GM23338 (cell line): ENCODE data around the gene CLSTN2. TPM values are rescaled to one million over a fixed set of nuclear protein-coding genes. Genes with fewer than 3 reads are reported as not detected.

Experiments used
- ATAC-seq: fragments of 200-7000 bp; cut with Tn5 transposase; 3 replicates; pipeline ENCODE4 v1.9.1; 2020
- DNase-seq: peaks from one replicate; pipeline ENCODE4 v3.0.0-alpha.2; 2015; ENCODE audit warnings: low spot score
- H2AFZ ChIP-seq: fragments of 200-600 bp; sonication (generic); 2 replicates; pipeline ENCODE4 v1.8.0; 2016; ENCODE audit warnings: antibody characterized with exemption, mild to moderate bottlenecking, moderate library complexity
- H3F3A ChIP-seq: fragments of 200-600 bp; sonication (generic); replicated peaks from 2 replicates; pipeline ENCODE4 v1.8.0; 2017; ENCODE audit warnings: antibody characterized with exemption, mixed run types, low read depth
- H3K27ac ChIP-seq: fragments of 200-600 bp; sonication (generic); 2 replicates; pipeline ENCODE4 v1.6.1; 2016; ENCODE audit warnings: low read depth
- H3K27me3 ChIP-seq: fragments of 200-600 bp; sonication (generic); 2 replicates; pipeline ENCODE4 v1.8.0; 2016; ENCODE audit warnings: mild to moderate bottlenecking, mixed run types, moderate library complexity; ENCODE audit not compliant: insufficient read depth
- H3K36me3 ChIP-seq: fragments of 200-600 bp; sonication (generic); 2 replicates; pipeline ENCODE4 v1.8.0; 2016; ENCODE audit warnings: mild to moderate bottlenecking; ENCODE audit not compliant: insufficient read depth
- H3K4me1 ChIP-seq: fragments of 200-600 bp; sonication (generic); 2 replicates; pipeline ENCODE4 v1.8.0; 2016; ENCODE audit warnings: mild to moderate bottlenecking, moderate library complexity; ENCODE audit not compliant: insufficient read depth
- H3K4me2 ChIP-seq: fragments of 200-600 bp; sonication (generic); 2 replicates; pipeline ENCODE4 v1.7.1; 2017; ENCODE audit warnings: mixed run types
- H3K4me3 ChIP-seq: fragments of 200-600 bp; sonication (generic); 2 replicates; pipeline ENCODE4 v1.6.1; 2016; ENCODE audit warnings: mixed run types
- H3K79me2 ChIP-seq: fragments of 200-600 bp; sonication (generic); replicated peaks from 2 replicates; pipeline ENCODE4 v1.8.0; 2017; ENCODE audit warnings: mild to moderate bottlenecking; ENCODE audit not compliant: insufficient read depth
- H3K9me2 ChIP-seq: fragments of 200-600 bp; sonication (generic); 2 replicates; pipeline ENCODE4 v1.8.0; 2017; ENCODE audit not compliant: insufficient read depth
- H4K20me1 ChIP-seq: fragments of 200-600 bp; sonication (generic); replicated peaks from 2 replicates; pipeline ENCODE4 v1.8.0; 2017; ENCODE audit warnings: mild to moderate bottlenecking; ENCODE audit not compliant: insufficient read depth
- H3K27ac Mint-ChIP-seq: 2 replicates; pipeline ENCODE4 v1.8.0; 2020; ENCODE audit warnings: inconsistent platforms, mild to moderate bottlenecking, moderate library complexity, mixed read lengths
- H3K27me3 Mint-ChIP-seq: 3 replicates; pipeline ENCODE4 v1.8.0; 2022; ENCODE audit warnings: low read depth, mild to moderate bottlenecking, moderate library complexity, mixed read lengths, inconsistent platforms; ENCODE audit not compliant: insufficient read depth, poor library complexity
- H3K36me3 Mint-ChIP-seq: 3 replicates; pipeline ENCODE4 v1.8.0; 2021; ENCODE audit warnings: low read depth, mild to moderate bottlenecking, inconsistent platforms, moderate library complexity, mixed read lengths
- H3K4me1 Mint-ChIP-seq: 3 replicates; pipeline ENCODE4 v1.8.0; 2020; ENCODE audit warnings: mild to moderate bottlenecking, inconsistent platforms, mixed read lengths
- H3K4me3 Mint-ChIP-seq: 3 replicates; pipeline ENCODE4 v1.8.0; 2021; ENCODE audit warnings: moderate library complexity, mild to moderate bottlenecking, inconsistent platforms, mixed read lengths
- H3K9me3 Mint-ChIP-seq: 3 replicates; pipeline ENCODE4 v1.8.0; 2020; ENCODE audit warnings: moderate library complexity, mild to moderate bottlenecking, inconsistent platforms, mixed read lengths
- CTCF ChIP-seq, 2 experiments: fragments of 200-600 bp in 1 of 2; sonication (generic) in 1 of 2; conservative IDR thresholded peaks; 2 replicates each; pipeline versions ENCODE4 v1.5.1 to v1.6.1; 2016 to 2017; ENCODE audit warnings: antibody characterized with exemption in 2 of 2, low read depth in 2 of 2, mild to moderate bottlenecking in 2 of 2, moderate library complexity in 1 of 2
- EZH2phosphoT487 ChIP-seq: fragments of 200-600 bp; sonication (generic); IDR thresholded peaks from one replicate; pipeline ENCODE4 v1.8.1; 2018; ENCODE audit warnings: antibody characterized with exemption; ENCODE audit not compliant: unreplicated experiment
- ZNF462 ChIP-seq: fragments of 250-450 bp; sonication (Bioruptor Pico); IDR thresholded peaks from 2 replicates; pipeline ENCODE4 v1.5.0; 2020; ENCODE audit warnings: mild to moderate bottlenecking, moderate library complexity
- polyA plus RNA-seq: library from polyadenylated mRNA; unstranded; fragments of >200 nt; fragmentation: Nextera tagmentation; extraction: Ambion mirVana; gene quantifications from 2 replicates; pipeline ENCODE4 v1.2.1, GENCODE V29; 2016
- total RNA-seq: library from RNA; depleted of rRNA; stranded (reverse); fragments of >200 nt; shearing (Covaris generic); gene quantifications from 2 replicates; pipeline ENCODE4 v1.2.3, GENCODE V29; 2014

Gene CLSTN2
- total and polyA plus RNA-seq, 2 experiments from 2014 or later = 0.11 to 0.83 TPM

GRCh38 chr3:140147965-140148490, 213.0 kb downstream of the CLSTN2 start (continued):
- no peak for TF ChIP-seq ZNF462 (CRISPR knock-in tag)
- no peak for TF ChIP-seq CTCF (conservative IDR thresholded peaks at IDR 0.05; ENCODE audit: low read depth in 2 of 2)
- no peak for TF ChIP-seq EZH2phosphoT487

- no peaks in the 10 kb centered on the region for H3K9me3 Mint-ChIP-seq
- Histone ChIP-seq H3K9me2 (peaks cover 18% of the 10 kb centered on the region), H3K4me2 (no peak overlapping the region), H3F3A (no peaks in the 10 kb centered on the region), H3K4me1 (peaks cover 4% of the 10 kb centered on the region), H2AFZ (no peak overlapping the region), H3K36me3 (no peaks in the 10 kb centered on the region), H4K20me1 (no peaks in the 10 kb centered on the region), H3K27ac (no peak overlapping the region), H3K27me3 (no peaks in the 10 kb centered on the region), H3K4me3 (no peak overlapping the region), H3K79me2 (no peaks in the 10 kb centered on the region)
- H3K4me1 Mint-ChIP-seq = no peaks in the 10 kb centered on the region
- ATAC-seq (no peak), DNase-seq (no peak)
- no peaks in the 10 kb centered on the region for H3K36me3 Mint-ChIP-seq
- H3K27me3 Mint-ChIP-seq = no peaks in the 10 kb centered on the region
- no peak overlapping the region for H3K4me3 Mint-ChIP-seq
- no peak overlapping the region for H3K27ac Mint-ChIP-seq
- TF ChIP-seq ZNF462 (CRISPR knock-in tag) (no peak), CTCF (conservative IDR thresholded peaks at IDR 0.05; ENCODE audit: low read depth in 2 of 2) (no peak)
Measured at GRCh38 chr3:140148824-140149390, 213.9 kb downstream of the CLSTN2 start.
